ENCODE data around the gene KCNJ9. TPM values are rescaled to one million over a fixed set of nuclear protein-coding genes. Genes with fewer than 3 reads are reported as not detected.

The KCNJ9 gene
- polyA plus RNA-seq, 2 donors, result not detected

GRCh38 chr1:160085686-160086455 is 4.5 kb downstream of the KCNJ9 start:
- WGBS, 2 donors, result 49 to 58% methylated on average over 19 of the region's 19 CpGs
- peaks cover 0 to 2% of the 10 kb centered on the region in 2 donors for H3K27me3 ChIP-seq (ENCODE audit: control insufficient read depth in 1 of 2, insufficient read depth in 2 of 2, low read length in 2 of 2)
- no peak overlapping the region for H3K4me3 ChIP-seq (ENCODE audit: low read depth in 1 of 2, low read length in 2 of 2)
- H3K4me1 ChIP-seq (ENCODE audit: control insufficient read depth in 2 of 2, insufficient read depth in 2 of 2, low read length in 1 of 2), result peaks cover 0 to 6% of the 10 kb centered on the region in 2 donors
- H3K27ac ChIP-seq (ENCODE audit: low read depth in 2 of 2, low read length in 1 of 2), result no peak overlapping the region
- H3K36me3 ChIP-seq (ENCODE audit: control insufficient read depth in 2 of 2, insufficient read depth in 2 of 2, low read length in 1 of 2), result peaks cover 0 to 2% of the 10 kb centered on the region in 2 donors
- H3K9me3 ChIP-seq (ENCODE audit: control insufficient read depth in 2 of 2, insufficient read depth in 1 of 2, low read depth in 1 of 2, low read length in 1 of 2), result no peaks in the 10 kb centered on the region

GRCh38 chr1:160086456-160086892 is 5.1 kb downstream of the KCNJ9 start:
- H3K4me1 ChIP-seq (ENCODE audit: control insufficient read depth in 2 of 2, insufficient read depth in 2 of 2, low read length in 1 of 2), result peaks cover 0 to 6% of the 10 kb centered on the region in 2 donors
- H3K27me3 ChIP-seq (ENCODE audit: control insufficient read depth in 1 of 2, insufficient read depth in 2 of 2, low read length in 2 of 2), result peaks cover 0 to 2% of the 10 kb centered on the region in 2 donors
- no peak overlapping the region for H3K4me3 ChIP-seq (ENCODE audit: low read depth in 1 of 2, low read length in 2 of 2)
- WGBS, 2 donors, result 76 to 79% methylated on average over 5 of the region's 5 CpGs
- no peak overlapping the region for H3K27ac ChIP-seq (ENCODE audit: low read depth in 2 of 2, low read length in 1 of 2)
- peaks cover 5% of the 10 kb centered on the region in 2 donors for H3K36me3 ChIP-seq (ENCODE audit: control insufficient read depth in 2 of 2, insufficient read depth in 2 of 2, low read length in 1 of 2)
- H3K9me3 ChIP-seq (ENCODE audit: control insufficient read depth in 2 of 2, insufficient read depth in 1 of 2, low read depth in 1 of 2, low read length in 1 of 2), result no peaks in the 10 kb centered on the region

- peaks cover 8 to 10% of the 10 kb centered on the region in 2 donors for H3K36me3 ChIP-seq (ENCODE audit: control insufficient read depth in 2 of 2, insufficient read depth in 2 of 2, low read length in 1 of 2)
- H3K4me3 ChIP-seq (ENCODE audit: low read depth in 1 of 2, low read length in 2 of 2), result no peak overlapping the region
- no peak overlapping the region for H3K27ac ChIP-seq (ENCODE audit: low read depth in 2 of 2, low read length in 1 of 2)
- no peaks in the 10 kb centered on the region for H3K9me3 ChIP-seq (ENCODE audit: control insufficient read depth in 2 of 2, insufficient read depth in 1 of 2, low read depth in 1 of 2, low read length in 1 of 2)
- H3K27me3 ChIP-seq (ENCODE audit: control insufficient read depth in 1 of 2, insufficient read depth in 2 of 2, low read length in 2 of 2), result peaks cover 0 to 2% of the 10 kb centered on the region in 2 donors
- H3K4me1 ChIP-seq (ENCODE audit: control insufficient read depth in 2 of 2, insufficient read depth in 2 of 2, low read length in 1 of 2), result peaks cover 0 to 6% of the 10 kb centered on the region in 2 donors
- WGBS, 2 donors, result 89 to 93% methylated on average over 12 of the region's 12 CpGs
Observed at GRCh38 chr1:160087118-160087662, 5.9 kb downstream of the KCNJ9 start.

GRCh38 chr1:160089883-160090282 is 8.5 kb downstream of the KCNJ9 start:
- WGBS, 2 donors, result 87 to 94% methylated on average over 3 of the region's 3 CpGs
- H3K4me3 ChIP-seq (ENCODE audit: low read depth in 1 of 2, low read length in 2 of 2), result no peak overlapping the region
- no peak overlapping the region for H3K27ac ChIP-seq (ENCODE audit: low read depth in 2 of 2, low read length in 1 of 2)
- no peaks in the 10 kb centered on the region for H3K9me3 ChIP-seq (ENCODE audit: control insufficient read depth in 2 of 2, insufficient read depth in 1 of 2, low read depth in 1 of 2, low read length in 1 of 2)
- H3K36me3 ChIP-seq (ENCODE audit: control insufficient read depth in 2 of 2, insufficient read depth in 2 of 2, low read length in 1 of 2), result peaks cover 10 to 29% of the 10 kb centered on the region in 2 donors
- no peaks in the 10 kb centered on the region for H3K27me3 ChIP-seq (ENCODE audit: control insufficient read depth in 1 of 2, insufficient read depth in 2 of 2, low read length in 2 of 2)
- peaks cover 0 to 2% of the 10 kb centered on the region in 2 donors for H3K4me1 ChIP-seq (ENCODE audit: control insufficient read depth in 2 of 2, insufficient read depth in 2 of 2, low read length in 1 of 2)

GRCh38 chr1:160090760-160091159 is 9.4 kb downstream of the KCNJ9 start:
- H3K27ac ChIP-seq (ENCODE audit: low read depth in 2 of 2, low read length in 1 of 2), result no peak overlapping the region
- peaks cover 10 to 33% of the 10 kb centered on the region in 2 donors for H3K36me3 ChIP-seq (ENCODE audit: control insufficient read depth in 2 of 2, insufficient read depth in 2 of 2, low read length in 1 of 2)
- no peak overlapping the region for H3K4me3 ChIP-seq (ENCODE audit: low read depth in 1 of 2, low read length in 2 of 2)
- WGBS, 2 donors, result 86 to 92% methylated on average over 4 of the region's 4 CpGs
- no peaks in the 10 kb centered on the region for H3K27me3 ChIP-seq (ENCODE audit: control insufficient read depth in 1 of 2, insufficient read depth in 2 of 2, low read length in 2 of 2)
- H3K9me3 ChIP-seq (ENCODE audit: control insufficient read depth in 2 of 2, insufficient read depth in 1 of 2, low read depth in 1 of 2, low read length in 1 of 2), result no peaks in the 10 kb centered on the region
- peaks cover 0 to 4% of the 10 kb centered on the region in 2 donors for H3K4me1 ChIP-seq (ENCODE audit: control insufficient read depth in 2 of 2, insufficient read depth in 2 of 2, low read length in 1 of 2)

- Histone ChIP-seq H3K36me3 (ENCODE audit: control insufficient read depth in 2 of 2, insufficient read depth in 2 of 2, low read length in 1 of 2) (peaks cover 10 to 33% of the 10 kb centered on the region in 2 donors), H3K27ac (ENCODE audit: low read depth in 2 of 2, low read length in 1 of 2) (no peak overlapping the region), H3K27me3 (ENCODE audit: control insufficient read depth in 1 of 2, insufficient read depth in 2 of 2, low read length in 2 of 2) (no peaks in the 10 kb centered on the region), H3K4me1 (ENCODE audit: control insufficient read depth in 2 of 2, insufficient read depth in 2 of 2, low read length in 1 of 2) (peaks cover under 1 to 7% of the 10 kb centered on the region in 2 donors), H3K4me3 (ENCODE audit: low read depth in 1 of 2, low read length in 2 of 2) (no peak overlapping the region), H3K9me3 (ENCODE audit: control insufficient read depth in 2 of 2, insufficient read depth in 1 of 2, low read depth in 1 of 2, low read length in 1 of 2) (no peaks in the 10 kb centered on the region)
- WGBS, 2 donors, result 92 to 93% methylated on average over 5 of the region's 5 CpGs
Observed at GRCh38 chr1:160091666-160092223, 10.4 kb downstream of the KCNJ9 start.

GRCh38 chr1:160092366-160093068 is 11.2 kb downstream of the KCNJ9 start:
- H3K27ac ChIP-seq (ENCODE audit: low read depth in 2 of 2, low read length in 1 of 2), result no peak overlapping the region
- H3K9me3 ChIP-seq (ENCODE audit: control insufficient read depth in 2 of 2, insufficient read depth in 1 of 2, low read depth in 1 of 2, low read length in 1 of 2), result no peaks in the 10 kb centered on the region
- no peak overlapping the region for H3K4me3 ChIP-seq (ENCODE audit: low read depth in 1 of 2, low read length in 2 of 2)
- H3K36me3 ChIP-seq (ENCODE audit: control insufficient read depth in 2 of 2, insufficient read depth in 2 of 2, low read length in 1 of 2), result peaks cover 10 to 33% of the 10 kb centered on the region in 2 donors
- 92 to 94% methylated on average over 32 of the region's 32 CpGs for WGBS, 2 donors
- H3K27me3 ChIP-seq (ENCODE audit: control insufficient read depth in 1 of 2, insufficient read depth in 2 of 2, low read length in 2 of 2), result no peaks in the 10 kb centered on the region
- H3K4me1 ChIP-seq (ENCODE audit: control insufficient read depth in 2 of 2, insufficient read depth in 2 of 2, low read length in 1 of 2), result peaks cover 8 to 15% of the 10 kb centered on the region in 2 donors

- WGBS, 2 donors, result 82 to 85% methylated on average over 9 of the region's 9 CpGs
- H3K27me3 ChIP-seq (ENCODE audit: control insufficient read depth in 1 of 2, insufficient read depth in 2 of 2, low read length in 2 of 2), result no peaks in the 10 kb centered on the region
- H3K36me3 ChIP-seq (ENCODE audit: control insufficient read depth in 2 of 2, insufficient read depth in 2 of 2, low read length in 1 of 2), result peaks cover 10 to 33% of the 10 kb centered on the region in 2 donors
- H3K9me3 ChIP-seq (ENCODE audit: control insufficient read depth in 2 of 2, insufficient read depth in 1 of 2, low read depth in 1 of 2, low read length in 1 of 2), result no peaks in the 10 kb centered on the region
- peaks cover 10 to 20% of the 10 kb centered on the region in 2 donors for H3K4me1 ChIP-seq (ENCODE audit: control insufficient read depth in 2 of 2, insufficient read depth in 2 of 2, low read length in 1 of 2)
- H3K4me3 ChIP-seq (ENCODE audit: low read depth in 1 of 2, low read length in 2 of 2), result no peak overlapping the region
- no peak overlapping the region for H3K27ac ChIP-seq (ENCODE audit: low read depth in 2 of 2, low read length in 1 of 2)
Observed at GRCh38 chr1:160093069-160093395, 11.7 kb downstream of the KCNJ9 start.

GRCh38 chr1:160093624-160094290 is 12.4 kb downstream of the KCNJ9 start:
- H3K4me1 ChIP-seq (ENCODE audit: control insufficient read depth in 2 of 2, insufficient read depth in 2 of 2, low read length in 1 of 2), result peaks cover 10 to 20% of the 10 kb centered on the region in 2 donors
- no peaks in the 10 kb centered on the region for H3K27me3 ChIP-seq (ENCODE audit: control insufficient read depth in 1 of 2, insufficient read depth in 2 of 2, low read length in 2 of 2)
- 85 to 88% methylated on average over 21 of the region's 21 CpGs for WGBS, 2 donors
- H3K36me3 ChIP-seq (ENCODE audit: control insufficient read depth in 2 of 2, insufficient read depth in 2 of 2, low read length in 1 of 2), result peaks cover 10 to 33% of the 10 kb centered on the region in 2 donors
- H3K4me3 ChIP-seq (ENCODE audit: low read depth in 1 of 2, low read length in 2 of 2), result no peak overlapping the region
- H3K27ac ChIP-seq (ENCODE audit: low read depth in 2 of 2, low read length in 1 of 2), result no peak overlapping the region
- no peaks in the 10 kb centered on the region for H3K9me3 ChIP-seq (ENCODE audit: control insufficient read depth in 2 of 2, insufficient read depth in 1 of 2, low read depth in 1 of 2, low read length in 1 of 2)
